Measurements from ENCODE around the gene TRIM4.

- TF ChIP-seq CTCF (conservative IDR thresholded peaks at IDR 0.05; ENCODE audit: low read depth, low read length) = no peak
- no peak for TF ChIP-seq EZH2 (IDR thresholded peaks at IDR 0.05; ENCODE audit: borderline replicate concordance, low read depth, low read length, poor library complexity, severe bottlenecking)
These were observed 10.4 kb upstream of the TRIM4 start for GRCh38 chr7:99929730-99930053.
